Retinal pigment epithelial cell (primary cell): ENCODE data around the gene SMARCA2.

Experiments used
- DNase-seq: peaks from one replicate; pipeline ENCODE4 v3.0.0-alpha.2; 2010; ENCODE audit warnings: low read depth
- H3K4me3 ChIP-seq: 2 replicates; pipeline ENCODE4 v1.5.1; 2011; ENCODE audit warnings: mild to moderate bottlenecking, low read length, control low read depth, moderate library complexity
- TF ChIP-seq, protein P1 (sequence below): conservative IDR thresholded peaks from 2 replicates; pipeline ENCODE4 v1.5.1; 2011; ENCODE audit warnings: low read depth, low read length, control low read depth, inconsistent platforms

SMARCA2 gene

DNA sequence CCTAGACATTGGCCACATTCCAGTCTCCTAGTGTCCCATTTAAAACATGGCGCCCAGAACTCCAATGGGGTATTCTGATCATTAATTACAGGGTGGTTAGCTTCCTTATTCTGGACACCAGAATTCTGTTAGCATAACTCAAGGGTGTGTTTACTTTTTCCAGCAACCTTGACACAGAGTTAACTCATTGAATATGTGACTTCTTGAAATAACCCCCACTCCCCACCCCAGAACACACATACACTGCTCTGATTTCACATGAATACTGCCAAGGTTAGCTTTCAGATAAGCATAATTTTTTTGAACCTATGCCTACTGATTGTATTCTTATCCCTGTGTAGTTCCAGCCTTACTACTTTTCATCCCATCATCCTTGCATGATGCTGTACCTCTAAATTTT lies 151.1 kb downstream of the SMARCA2 start:
- TF ChIP-seq, protein P1, sequence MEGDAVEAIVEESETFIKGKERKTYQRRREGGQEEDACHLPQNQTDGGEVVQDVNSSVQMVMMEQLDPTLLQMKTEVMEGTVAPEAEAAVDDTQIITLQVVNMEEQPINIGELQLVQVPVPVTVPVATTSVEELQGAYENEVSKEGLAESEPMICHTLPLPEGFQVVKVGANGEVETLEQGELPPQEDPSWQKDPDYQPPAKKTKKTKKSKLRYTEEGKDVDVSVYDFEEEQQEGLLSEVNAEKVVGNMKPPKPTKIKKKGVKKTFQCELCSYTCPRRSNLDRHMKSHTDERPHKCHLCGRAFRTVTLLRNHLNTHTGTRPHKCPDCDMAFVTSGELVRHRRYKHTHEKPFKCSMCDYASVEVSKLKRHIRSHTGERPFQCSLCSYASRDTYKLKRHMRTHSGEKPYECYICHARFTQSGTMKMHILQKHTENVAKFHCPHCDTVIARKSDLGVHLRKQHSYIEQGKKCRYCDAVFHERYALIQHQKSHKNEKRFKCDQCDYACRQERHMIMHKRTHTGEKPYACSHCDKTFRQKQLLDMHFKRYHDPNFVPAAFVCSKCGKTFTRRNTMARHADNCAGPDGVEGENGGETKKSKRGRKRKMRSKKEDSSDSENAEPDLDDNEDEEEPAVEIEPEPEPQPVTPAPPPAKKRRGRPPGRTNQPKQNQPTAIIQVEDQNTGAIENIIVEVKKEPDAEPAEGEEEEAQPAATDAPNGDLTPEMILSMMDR: no peak
- H3K4me3 ChIP-seq: no peak overlapping the region
- no peak for DNase-seq

DNA sequence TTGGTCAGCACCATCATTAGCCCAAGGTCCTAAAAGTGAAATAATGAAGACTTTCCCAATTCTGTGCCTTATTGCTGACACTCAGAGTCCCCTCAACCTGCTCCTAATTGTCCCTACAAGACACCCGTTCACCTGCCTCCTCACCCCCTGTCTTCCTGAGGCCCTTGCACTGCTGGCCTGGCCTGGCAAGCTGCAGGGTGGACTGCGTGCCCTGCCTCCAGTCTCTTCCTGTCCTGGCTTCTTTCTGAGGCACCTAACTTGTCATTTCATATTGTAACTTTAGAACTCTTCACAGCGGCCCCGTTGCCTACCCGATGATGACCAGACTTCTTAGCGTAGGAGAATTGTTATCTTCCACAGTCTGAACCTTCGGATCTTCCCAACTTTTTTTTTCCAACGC lies 153.9 kb downstream of the SMARCA2 start:
- TF ChIP-seq, protein P1: no peak

DNA sequence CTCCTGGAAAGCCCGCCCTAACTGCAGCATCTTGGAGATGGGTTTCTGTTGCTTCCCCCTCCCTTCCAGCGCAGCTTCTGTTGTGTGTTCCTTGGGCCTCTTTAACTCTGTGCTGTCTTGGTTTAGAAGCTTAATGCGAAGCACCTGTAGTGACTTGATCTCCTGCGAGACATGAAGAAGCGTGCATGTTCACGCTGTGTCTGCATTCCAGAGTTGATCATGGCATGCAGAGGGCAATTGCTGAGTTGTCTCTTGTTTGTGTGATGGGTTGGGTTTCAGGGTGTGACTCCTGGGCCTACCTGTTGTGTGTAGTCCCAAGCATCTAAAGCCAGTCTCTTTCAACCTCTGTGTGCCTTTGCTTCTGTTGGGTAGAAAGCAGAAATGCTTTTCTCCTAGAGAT lies 155.6 kb downstream of the SMARCA2 start:
- TF ChIP-seq, protein P1: no peak
- no peak for DNase-seq
- no peak overlapping the region for H3K4me3 ChIP-seq

More for the DNA sequence above, 153.9 kb downstream of the SMARCA2 start:
- DNase-seq: no peak
- no peak overlapping the region for H3K4me3 ChIP-seq

DNA sequence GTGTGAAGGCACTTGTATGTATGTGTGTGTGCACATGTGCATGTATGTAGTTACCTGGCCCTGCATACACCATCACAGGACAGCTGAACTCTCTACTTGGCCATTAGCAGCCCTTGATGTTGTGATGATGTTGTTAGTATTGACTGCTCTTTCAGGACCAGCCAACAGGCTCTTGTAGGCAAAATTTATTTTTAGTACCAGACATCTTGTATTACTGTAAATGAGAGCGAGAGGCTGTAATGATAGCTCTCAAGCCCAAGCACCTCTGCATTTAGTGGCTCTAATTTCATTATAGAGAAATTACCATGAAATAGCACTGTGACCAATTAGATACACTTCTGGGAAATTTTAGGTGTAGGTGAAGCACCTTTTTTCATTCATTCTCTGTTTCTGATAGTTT lies 158.0 kb downstream of the SMARCA2 start:
- no peak overlapping the region for H3K4me3 ChIP-seq
- TF ChIP-seq, protein P1: no peak
- no peak for DNase-seq

DNA sequence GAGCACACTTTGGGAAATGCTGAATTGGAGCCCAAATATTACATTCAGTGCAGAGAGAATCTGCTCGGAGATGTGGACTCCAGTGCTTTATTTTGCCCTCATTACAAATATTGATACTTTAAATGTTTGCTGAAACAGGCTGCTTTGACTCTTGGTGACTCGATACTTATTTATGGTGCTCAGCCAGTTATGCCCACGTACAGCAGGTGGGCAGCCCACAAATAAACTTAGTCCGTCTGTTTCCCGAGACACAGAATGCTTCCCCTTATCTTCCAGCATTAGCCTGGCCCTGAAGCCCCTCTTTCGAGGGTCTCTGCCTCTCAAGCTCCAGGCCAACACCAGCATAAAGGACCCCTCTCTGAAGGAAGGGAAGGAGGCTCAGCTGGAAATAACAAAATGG lies 158.7 kb downstream of the SMARCA2 start:
- TF ChIP-seq, protein P1: no peak
- H3K4me3 ChIP-seq: no peak overlapping the region
- no peak for DNase-seq

DNA sequence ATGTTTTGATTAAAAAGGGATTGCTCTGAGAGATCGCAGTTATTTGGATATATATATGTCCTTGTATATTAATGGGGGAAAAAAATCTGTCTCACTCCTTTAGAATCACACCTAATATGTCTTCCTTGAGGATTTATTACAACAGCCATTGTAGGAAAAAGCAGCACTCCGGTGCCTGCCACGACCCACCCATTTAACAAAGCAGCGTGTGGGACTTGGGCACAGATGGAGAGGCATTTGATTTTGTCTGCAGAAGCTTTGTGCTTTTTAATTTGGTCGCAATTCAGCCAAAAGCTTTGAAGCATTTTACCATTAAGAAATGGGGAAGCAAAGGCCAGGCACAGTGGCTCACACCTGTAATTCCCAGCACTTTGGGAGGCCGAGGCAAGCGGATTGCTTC lies 159.2 kb downstream of the SMARCA2 start:
- TF ChIP-seq, protein P1: no peak
- DNase-seq: no peak
- no peak overlapping the region for H3K4me3 ChIP-seq

DNA sequence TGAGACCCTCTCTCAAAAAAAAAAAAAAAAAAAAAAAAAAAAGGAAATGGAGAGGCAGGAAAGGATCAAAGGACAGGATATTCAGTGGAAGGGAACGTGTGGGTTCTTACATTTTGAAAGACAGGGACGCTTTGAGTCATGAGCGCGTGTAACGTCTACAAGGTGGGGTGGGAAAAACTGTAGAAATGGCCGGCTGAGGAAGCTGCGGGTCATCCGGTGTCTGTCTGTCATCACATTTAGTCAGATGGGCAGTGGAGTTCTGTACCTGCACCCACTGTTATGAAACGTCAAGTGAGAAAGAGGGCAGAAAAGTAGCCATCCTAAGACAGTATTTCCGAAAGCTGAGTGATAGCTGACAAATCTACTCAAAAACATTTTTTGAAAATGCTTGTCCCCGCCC lies 159.8 kb downstream of the SMARCA2 start:
- no peak overlapping the region for H3K4me3 ChIP-seq
- TF ChIP-seq, protein P1: no peak
- no peak for DNase-seq
